ENCODE data around the gene RAB5B. TPM values are rescaled to one million over a fixed set of nuclear protein-coding genes. Genes with fewer than 3 reads are reported as not detected.
A peak's percentile ranks its signal among the peaks of the same experiment; 100 is the strongest.

The RAB5B gene
- polyA plus RNA-seq, 3 donors = 44.0 to 63.0 (median 48.5) TPM

DNA sequence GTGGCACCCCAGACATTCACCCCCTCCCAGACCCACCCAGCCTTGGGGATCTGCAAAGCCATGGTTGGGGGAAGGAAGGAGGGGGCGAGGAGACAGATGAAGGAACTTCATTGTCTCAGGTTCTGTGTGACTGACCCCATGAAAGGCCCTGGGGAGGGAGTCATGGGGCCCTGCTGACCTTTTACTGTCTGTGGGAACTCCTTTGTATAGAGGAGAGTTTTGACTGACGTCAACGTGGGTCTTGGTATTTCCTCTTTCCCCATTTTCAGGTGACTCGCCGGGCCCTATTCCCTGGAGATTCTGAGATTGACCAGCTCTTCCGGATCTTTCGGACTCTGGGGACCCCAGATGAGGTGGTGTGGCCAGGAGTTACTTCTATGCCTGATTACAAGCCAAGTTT, 3.1 kb upstream of the RAB5B start:
- peaks cover 34 to 45% of the 10 kb centered on the region in 2 donors for H3K4me1 ChIP-seq (ENCODE audit: control insufficient read depth in 1 of 2, insufficient read depth in 2 of 2, low read length in 2 of 2)
- no peak overlapping the region for H3K4me2 ChIP-seq (replicated peaks; ENCODE audit: extremely low read depth, low read length, poor library complexity, severe bottlenecking)
- peak overlapping the region in 1 of 2 donors; percentile 7 for H3K27ac ChIP-seq (ENCODE audit: low read depth in 1 of 2, low read length in 2 of 2)
- WGBS (ENCODE audit: insufficient coverage) = 100% methylated on average over 3 of the region's 7 CpGs
- intact Hi-C loops (cut with micrococcal nuclease) = loop anchor here in 1 of 2 donors (5.0 to 10.0 kb wide), 2 partner anchors 43 to 144 kb away; partner anchors contain the start of genes PYM1, RPL41 and ZC3H10
- peaks cover 5% of the 10 kb centered on the region for H4K20me1 ChIP-seq (ENCODE audit: insufficient read depth, low read length)
- H3K27me3 ChIP-seq (ENCODE audit: control insufficient read depth in 2 of 2, insufficient read depth in 2 of 2, low read length in 2 of 2) = no peaks in the 10 kb centered on the region
- Mint-ChIP-seq H3K4me1 (peaks cover 21% of the 10 kb centered on the region), H3K9me3 (no peaks in the 10 kb centered on the region), H3K36me3 (peaks cover 0 to 5% of the 10 kb centered on the region in 2 donors), H3K27me3 (ENCODE audit: low read depth in 3 of 3) (peaks cover 0 to 2% (median 0%) of the 10 kb centered on the region in 3 donors), H3K27ac (peak overlapping the region in 2 of 7 donors; percentile 39 to 60), H3K4me3 (no peak overlapping the region)
- no peak overlapping the region for H3K9ac ChIP-seq (ENCODE audit: insufficient read depth, low read length, poor library complexity, severe bottlenecking)
- H3K9me3 ChIP-seq (replicated peaks in 1 of 2; ENCODE audit: control insufficient read depth in 1 of 2, insufficient read depth in 1 of 2, low read length in 2 of 2) = no peaks in the 10 kb centered on the region
- H3K36me3 ChIP-seq (replicated peaks in 1 of 2; ENCODE audit: control insufficient read depth in 1 of 2, insufficient read depth in 2 of 2, low read length in 2 of 2) = no peaks in the 10 kb centered on the region
- TF ChIP-seq CTCF (IDR thresholded peaks at IDR 0.05) = no peak
- DNase-seq = no peak
- no peak overlapping the region for H2AFZ ChIP-seq (ENCODE audit: insufficient read depth, low read depth, low read length, poor library complexity, severe bottlenecking)
- peaks cover 33% of the 10 kb centered on the region for H3K79me2 ChIP-seq (ENCODE audit: insufficient read depth, low read length)
- H3K4me3 ChIP-seq (replicated peaks in 1 of 3; ENCODE audit: low read depth in 2 of 3, low read length in 3 of 3) = no peak overlapping the region

DNA sequence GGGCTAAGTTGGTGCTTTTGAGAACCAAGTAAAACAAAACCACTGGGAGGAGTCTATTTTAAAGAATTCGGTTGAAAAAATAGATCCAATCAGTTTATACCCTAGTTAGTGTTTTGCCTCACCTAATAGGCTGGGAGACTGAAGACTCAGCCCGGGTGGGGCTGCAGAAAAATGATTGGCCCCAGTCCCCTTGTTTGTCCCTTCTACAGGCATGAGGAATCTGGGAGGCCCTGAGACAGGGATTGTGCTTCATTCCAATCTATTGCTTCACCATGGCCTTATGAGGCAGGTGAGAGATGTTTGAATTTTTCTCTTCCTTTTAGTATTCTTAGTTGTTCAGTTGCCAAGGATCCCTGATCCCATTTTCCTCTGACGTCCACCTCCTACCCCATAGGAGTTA, 1.8 kb upstream of the RAB5B start:
- Histone ChIP-seq H3K4me2 (replicated peaks; ENCODE audit: extremely low read depth, low read length, poor library complexity, severe bottlenecking) (peak overlapping the region; percentile 79), H3K9me3 (replicated peaks in 1 of 2; ENCODE audit: control insufficient read depth in 1 of 2, insufficient read depth in 1 of 2, low read length in 2 of 2) (no peaks in the 10 kb centered on the region), H2AFZ (ENCODE audit: insufficient read depth, low read depth, low read length, poor library complexity, severe bottlenecking) (no peak overlapping the region), H3K9ac (ENCODE audit: insufficient read depth, low read length, poor library complexity, severe bottlenecking) (no peak overlapping the region), H3K4me3 (replicated peaks in 1 of 3; ENCODE audit: low read depth in 2 of 3, low read length in 3 of 3) (peak overlapping the region in 1 of 3 experiments; percentile 84), H3K36me3 (replicated peaks in 1 of 2; ENCODE audit: control insufficient read depth in 1 of 2, insufficient read depth in 2 of 2, low read length in 2 of 2) (no peaks in the 10 kb centered on the region), H3K27me3 (ENCODE audit: control insufficient read depth in 2 of 2, insufficient read depth in 2 of 2, low read length in 2 of 2) (no peaks in the 10 kb centered on the region), H3K79me2 (ENCODE audit: insufficient read depth, low read length) (peaks cover 40% of the 10 kb centered on the region), H3K4me1 (ENCODE audit: control insufficient read depth in 1 of 2, insufficient read depth in 2 of 2, low read length in 2 of 2) (peaks cover 26 to 36% of the 10 kb centered on the region in 2 donors), H3K27ac (ENCODE audit: low read depth in 1 of 2, low read length in 2 of 2) (peak overlapping the region in 1 of 2 donors; percentile 90), H4K20me1 (ENCODE audit: insufficient read depth, low read length) (peaks cover 6% of the 10 kb centered on the region)
- DNase-seq = no peak
- peaks cover 5 to 7% of the 10 kb centered on the region in 2 donors for H3K36me3 Mint-ChIP-seq
- 100% methylated on average over 1 of the region's 3 CpGs for WGBS (ENCODE audit: insufficient coverage)
- TF ChIP-seq CTCF (IDR thresholded peaks at IDR 0.05) = no peak
- peak overlapping the region in 1 of 7 donors; percentile 53 for H3K27ac Mint-ChIP-seq
- H3K9me3 Mint-ChIP-seq = no peaks in the 10 kb centered on the region
- peaks cover 21% of the 10 kb centered on the region for H3K4me1 Mint-ChIP-seq
- intact Hi-C loops (cut with micrococcal nuclease) = loop anchor here in 1 of 2 donors (2.0 to 10.0 kb wide), 3 partner anchors 45 to 143 kb away; partner anchors contain the start of genes PYM1, RPL41 and ZC3H10
- H3K27me3 Mint-ChIP-seq (ENCODE audit: low read depth in 3 of 3) = peaks cover 0 to 2% (median 0%) of the 10 kb centered on the region in 3 donors
- no peak overlapping the region for H3K4me3 Mint-ChIP-seq
